ENCODE measurements around the gene B3GALT2.

The B3GALT2 gene

DNA sequence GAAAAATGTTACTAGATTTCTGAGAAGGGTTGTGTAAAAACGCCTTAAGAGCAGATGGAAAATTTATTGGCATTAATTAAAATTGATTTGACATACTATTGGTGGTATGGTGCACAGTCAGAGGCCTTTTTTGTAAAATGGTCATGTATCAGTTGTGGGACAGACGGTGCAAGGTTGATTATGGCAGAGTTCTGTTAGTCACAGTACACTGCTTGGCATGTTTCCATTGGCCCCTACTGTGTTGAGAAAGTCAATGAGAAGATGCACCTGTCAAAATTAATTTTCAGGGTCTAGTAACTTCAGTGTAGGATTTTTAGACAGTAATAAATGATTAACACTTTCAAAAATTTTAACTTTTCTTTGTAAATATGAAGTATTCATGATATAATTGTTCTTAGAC is 4.4 kb downstream of the B3GALT2 start:
- Histone ChIP-seq H3K4me3 (replicated peaks; ENCODE audit: insufficient read depth, low read length) (no peak overlapping the region), H3K27ac (replicated peaks) (no peak overlapping the region), H3K27me3 (ENCODE audit: insufficient read depth, poor library complexity, severe bottlenecking) (no peaks in the 10 kb centered on the region)
- TF ChIP-seq, protein P1, sequence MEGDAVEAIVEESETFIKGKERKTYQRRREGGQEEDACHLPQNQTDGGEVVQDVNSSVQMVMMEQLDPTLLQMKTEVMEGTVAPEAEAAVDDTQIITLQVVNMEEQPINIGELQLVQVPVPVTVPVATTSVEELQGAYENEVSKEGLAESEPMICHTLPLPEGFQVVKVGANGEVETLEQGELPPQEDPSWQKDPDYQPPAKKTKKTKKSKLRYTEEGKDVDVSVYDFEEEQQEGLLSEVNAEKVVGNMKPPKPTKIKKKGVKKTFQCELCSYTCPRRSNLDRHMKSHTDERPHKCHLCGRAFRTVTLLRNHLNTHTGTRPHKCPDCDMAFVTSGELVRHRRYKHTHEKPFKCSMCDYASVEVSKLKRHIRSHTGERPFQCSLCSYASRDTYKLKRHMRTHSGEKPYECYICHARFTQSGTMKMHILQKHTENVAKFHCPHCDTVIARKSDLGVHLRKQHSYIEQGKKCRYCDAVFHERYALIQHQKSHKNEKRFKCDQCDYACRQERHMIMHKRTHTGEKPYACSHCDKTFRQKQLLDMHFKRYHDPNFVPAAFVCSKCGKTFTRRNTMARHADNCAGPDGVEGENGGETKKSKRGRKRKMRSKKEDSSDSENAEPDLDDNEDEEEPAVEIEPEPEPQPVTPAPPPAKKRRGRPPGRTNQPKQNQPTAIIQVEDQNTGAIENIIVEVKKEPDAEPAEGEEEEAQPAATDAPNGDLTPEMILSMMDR (IDR thresholded peaks at IDR 0.05; ENCODE audit: insufficient read depth, low read length): no peak
- TF ChIP-seq GABPA (IDR thresholded peaks at IDR 0.05; ENCODE audit: low read depth): no peak
- TF ChIP-seq, protein P2, sequence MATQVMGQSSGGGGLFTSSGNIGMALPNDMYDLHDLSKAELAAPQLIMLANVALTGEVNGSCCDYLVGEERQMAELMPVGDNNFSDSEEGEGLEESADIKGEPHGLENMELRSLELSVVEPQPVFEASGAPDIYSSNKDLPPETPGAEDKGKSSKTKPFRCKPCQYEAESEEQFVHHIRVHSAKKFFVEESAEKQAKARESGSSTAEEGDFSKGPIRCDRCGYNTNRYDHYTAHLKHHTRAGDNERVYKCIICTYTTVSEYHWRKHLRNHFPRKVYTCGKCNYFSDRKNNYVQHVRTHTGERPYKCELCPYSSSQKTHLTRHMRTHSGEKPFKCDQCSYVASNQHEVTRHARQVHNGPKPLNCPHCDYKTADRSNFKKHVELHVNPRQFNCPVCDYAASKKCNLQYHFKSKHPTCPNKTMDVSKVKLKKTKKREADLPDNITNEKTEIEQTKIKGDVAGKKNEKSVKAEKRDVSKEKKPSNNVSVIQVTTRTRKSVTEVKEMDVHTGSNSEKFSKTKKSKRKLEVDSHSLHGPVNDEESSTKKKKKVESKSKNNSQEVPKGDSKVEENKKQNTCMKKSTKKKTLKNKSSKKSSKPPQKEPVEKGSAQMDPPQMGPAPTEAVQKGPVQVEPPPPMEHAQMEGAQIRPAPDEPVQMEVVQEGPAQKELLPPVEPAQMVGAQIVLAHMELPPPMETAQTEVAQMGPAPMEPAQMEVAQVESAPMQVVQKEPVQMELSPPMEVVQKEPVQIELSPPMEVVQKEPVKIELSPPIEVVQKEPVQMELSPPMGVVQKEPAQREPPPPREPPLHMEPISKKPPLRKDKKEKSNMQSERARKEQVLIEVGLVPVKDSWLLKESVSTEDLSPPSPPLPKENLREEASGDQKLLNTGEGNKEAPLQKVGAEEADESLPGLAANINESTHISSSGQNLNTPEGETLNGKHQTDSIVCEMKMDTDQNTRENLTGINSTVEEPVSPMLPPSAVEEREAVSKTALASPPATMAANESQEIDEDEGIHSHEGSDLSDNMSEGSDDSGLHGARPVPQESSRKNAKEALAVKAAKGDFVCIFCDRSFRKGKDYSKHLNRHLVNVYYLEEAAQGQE (IDR thresholded peaks at IDR 0.05; ENCODE audit: insufficient replicate concordance, low read depth): no peak
- TF ChIP-seq SPI1 (IDR thresholded peaks at IDR 0.05; ENCODE audit: borderline replicate concordance, low read depth): no peak
- no peak for TF ChIP-seq POLR2AphosphoS5 (IDR thresholded peaks at IDR 0.05; ENCODE audit: low read depth)
- no peak for DNase-seq (ENCODE audit: low read depth in 1 of 2, low spot score in 1 of 2)

DNA sequence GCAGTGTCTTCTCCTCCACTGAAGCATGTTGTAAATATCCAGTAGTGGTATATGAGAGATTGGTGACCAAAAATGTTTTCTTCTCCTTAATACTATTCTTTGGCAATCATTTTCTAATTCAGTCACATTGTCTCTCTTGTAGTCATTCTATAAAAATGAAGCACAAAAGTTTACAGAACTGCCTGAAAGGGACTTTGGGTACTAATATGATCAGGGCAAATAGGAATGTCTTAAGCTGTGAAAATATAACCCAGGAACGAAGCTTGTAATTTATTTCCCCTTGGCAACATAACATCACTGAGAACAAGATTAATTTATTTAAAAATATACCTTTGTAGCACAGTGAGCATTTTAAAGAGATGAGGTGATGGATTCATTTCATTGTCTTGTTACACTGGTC is 4.9 kb downstream of the B3GALT2 start:
- DNase-seq (ENCODE audit: low read depth in 1 of 2, low spot score in 1 of 2): no peak
- no peaks in the 10 kb centered on the region for H3K27me3 ChIP-seq (ENCODE audit: insufficient read depth, poor library complexity, severe bottlenecking)

DNA sequence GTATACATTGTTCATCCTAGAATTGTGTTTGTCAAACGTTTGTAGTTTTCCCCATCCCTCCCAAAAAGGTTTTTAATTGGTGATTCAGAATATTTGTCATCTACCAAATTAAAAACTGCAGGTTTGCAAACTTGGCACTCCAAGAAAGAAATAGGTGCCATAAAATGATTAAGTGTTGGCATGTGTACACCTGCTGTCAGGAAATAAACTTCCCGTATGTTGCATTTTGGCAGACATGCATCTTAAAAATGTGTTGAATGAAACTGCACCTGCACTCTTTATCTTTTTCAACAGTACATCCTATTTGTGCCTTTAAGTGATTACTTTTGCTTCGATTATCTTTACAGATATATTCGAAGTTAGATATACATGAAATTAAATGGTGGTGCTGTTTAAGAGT is 7.3 kb downstream of the B3GALT2 start:
- H3K27me3 ChIP-seq (ENCODE audit: insufficient read depth, poor library complexity, severe bottlenecking): no peaks in the 10 kb centered on the region
- TF ChIP-seq GABPA (IDR thresholded peaks at IDR 0.05; ENCODE audit: low read depth): no peak
- TF ChIP-seq, protein P2 (IDR thresholded peaks at IDR 0.05; ENCODE audit: insufficient replicate concordance, low read depth): no peak
- no peak for TF ChIP-seq POLR2AphosphoS5 (IDR thresholded peaks at IDR 0.05; ENCODE audit: low read depth)
- TF ChIP-seq SPI1 (IDR thresholded peaks at IDR 0.05; ENCODE audit: borderline replicate concordance, low read depth): no peak
- TF ChIP-seq, protein P1 (IDR thresholded peaks at IDR 0.05; ENCODE audit: insufficient read depth, low read length): no peak
- no peak overlapping the region for H3K27ac ChIP-seq (replicated peaks)
- H3K4me3 ChIP-seq (replicated peaks; ENCODE audit: insufficient read depth, low read length): no peak overlapping the region
- no peak for DNase-seq (ENCODE audit: low read depth in 1 of 2, low spot score in 1 of 2)

More for the DNA sequence above, 4.9 kb downstream of the B3GALT2 start:
- H3K27ac ChIP-seq (replicated peaks): no peak overlapping the region
- H3K4me3 ChIP-seq (replicated peaks; ENCODE audit: insufficient read depth, low read length): no peak overlapping the region
- TF ChIP-seq SPI1 (IDR thresholded peaks at IDR 0.05; ENCODE audit: borderline replicate concordance, low read depth) (no peak), POLR2AphosphoS5 (IDR thresholded peaks at IDR 0.05; ENCODE audit: low read depth) (no peak), GABPA (IDR thresholded peaks at IDR 0.05; ENCODE audit: low read depth) (no peak)
- TF ChIP-seq, protein P1 (IDR thresholded peaks at IDR 0.05; ENCODE audit: insufficient read depth, low read length): no peak
- TF ChIP-seq, protein P2 (IDR thresholded peaks at IDR 0.05; ENCODE audit: insufficient replicate concordance, low read depth): no peak

All from HL-60 (cell line).